Neutrophil (primary cell): Measurements from ENCODE around the gene TAB2.
A peak's percentile ranks its signal among the peaks of the same experiment; 100 is the strongest.

Source experiments
- H3K27ac ChIP-seq: fragments of 200-600 bp; sonication (generic); 2 replicates; pipeline ENCODE4 v1.5.1; 2016; ENCODE audit warnings: mild to moderate bottlenecking, moderate library complexity
- H3K27me3 ChIP-seq: fragments of 200-600 bp; sonication (generic); 2 replicates; pipeline ENCODE4 v1.6.0; 2016; ENCODE audit warnings: mild to moderate bottlenecking
- H3K36me3 ChIP-seq: fragments of 200-600 bp; sonication (generic); 2 replicates; pipeline ENCODE4 v1.5.1; 2017
- H3K4me1 ChIP-seq, 2 experiments: fragments of 200-600 bp in 1 of 2; sonication (generic) in 1 of 2; 1 replicate in 1 of 2; 2 replicates in 1 of 2; pipeline versions ENCODE4 v1.5.1 to v1.6.1; 2013 to 2016; ENCODE audit warnings: low read depth in 1 of 2, low read length in 1 of 2, mild to moderate bottlenecking in 1 of 2, moderate library complexity in 1 of 2; ENCODE audit not compliant: control insufficient read depth in 1 of 2, insufficient read depth in 1 of 2
- H3K4me3 ChIP-seq, 2 experiments: fragments of 200-600 bp in 1 of 2; sonication (generic) in 1 of 2; 1 replicate in 1 of 2; 2 replicates in 1 of 2; pipeline ENCODE4 v1.5.1; 2013 to 2016; ENCODE audit warnings: low read depth in 1 of 2, low read length in 1 of 2, mild to moderate bottlenecking in 1 of 2, moderate library complexity in 1 of 2
- H3K9me3 ChIP-seq: fragments of 200-600 bp; sonication (generic); 2 replicates; pipeline ENCODE4 v1.5.1; 2016
- CTCF ChIP-seq: fragments of 200-600 bp; sonication (generic); IDR thresholded peaks from 2 replicates; pipeline ENCODE4 v1.5.1; 2016; ENCODE audit warnings: antibody characterized with exemption

The TAB2 gene

GRCh38 chr6:149405823-149406765 lies 88.6 kb downstream of the TAB2 start:
- H3K27ac ChIP-seq, result peak overlapping the region; percentile 86
- H3K36me3 ChIP-seq, result peaks cover 64% of the 10 kb centered on the region
- no peak for TF ChIP-seq CTCF
- no peak overlapping the region for H3K4me3 ChIP-seq
- peaks cover 17 to 23% of the 10 kb centered on the region in 2 experiments for H3K4me1 ChIP-seq
- no peaks in the 10 kb centered on the region for H3K9me3 ChIP-seq
- no peaks in the 10 kb centered on the region for H3K27me3 ChIP-seq

- Histone ChIP-seq H3K27ac (peak overlapping the region; percentile 5), H3K27me3 (no peaks in the 10 kb centered on the region), H3K4me1 (peaks cover 17 to 23% of the 10 kb centered on the region in 2 experiments), H3K9me3 (no peaks in the 10 kb centered on the region), H3K4me3 (no peak overlapping the region), H3K36me3 (peaks cover 62% of the 10 kb centered on the region)
- TF ChIP-seq CTCF, result no peak
Observed at GRCh38 chr6:149409617-149410016, 92.1 kb downstream of the TAB2 start.

- Histone ChIP-seq H3K4me1 (peaks cover 15 to 16% of the 10 kb centered on the region in 2 experiments), H3K27ac (peak overlapping the region; percentile 33), H3K4me3 (no peak overlapping the region), H3K36me3 (peaks cover 53% of the 10 kb centered on the region), H3K27me3 (no peaks in the 10 kb centered on the region), H3K9me3 (no peaks in the 10 kb centered on the region)
- no peak for TF ChIP-seq CTCF
Observed at GRCh38 chr6:149410557-149410956, 93.0 kb downstream of the TAB2 start.

GRCh38 chr6:149414009-149414408 lies 96.5 kb downstream of the TAB2 start:
- no peak overlapping the region for H3K4me3 ChIP-seq
- TF ChIP-seq CTCF, result no peak

GRCh38 chr6:149414821-149415220 lies 97.3 kb downstream of the TAB2 start:
- H3K9me3 ChIP-seq, result no peaks in the 10 kb centered on the region
- TF ChIP-seq CTCF, result no peak

More at GRCh38 chr6:149414009-149414408, 96.5 kb downstream of the TAB2 start:
- Histone ChIP-seq H3K9me3 (no peaks in the 10 kb centered on the region), H3K27ac (no peak overlapping the region), H3K27me3 (no peaks in the 10 kb centered on the region), H3K36me3 (peaks cover 42% of the 10 kb centered on the region), H3K4me1 (no peaks in the 10 kb centered on the region)

More at GRCh38 chr6:149414821-149415220, 97.3 kb downstream of the TAB2 start:
- H3K36me3 ChIP-seq, result peaks cover 34% of the 10 kb centered on the region
- no peak overlapping the region for H3K4me3 ChIP-seq
- no peaks in the 10 kb centered on the region for H3K27me3 ChIP-seq
- H3K4me1 ChIP-seq, result no peaks in the 10 kb centered on the region
- no peak overlapping the region for H3K27ac ChIP-seq
